ENCODE measurements around the gene GRIK4. TPM values are rescaled to one million over a fixed set of nuclear protein-coding genes. Genes with fewer than 3 reads are reported as not detected.

The GRIK4 gene
- polyA plus RNA-seq, 1 donor from 2014 or later: 3.4 TPM

DNA sequence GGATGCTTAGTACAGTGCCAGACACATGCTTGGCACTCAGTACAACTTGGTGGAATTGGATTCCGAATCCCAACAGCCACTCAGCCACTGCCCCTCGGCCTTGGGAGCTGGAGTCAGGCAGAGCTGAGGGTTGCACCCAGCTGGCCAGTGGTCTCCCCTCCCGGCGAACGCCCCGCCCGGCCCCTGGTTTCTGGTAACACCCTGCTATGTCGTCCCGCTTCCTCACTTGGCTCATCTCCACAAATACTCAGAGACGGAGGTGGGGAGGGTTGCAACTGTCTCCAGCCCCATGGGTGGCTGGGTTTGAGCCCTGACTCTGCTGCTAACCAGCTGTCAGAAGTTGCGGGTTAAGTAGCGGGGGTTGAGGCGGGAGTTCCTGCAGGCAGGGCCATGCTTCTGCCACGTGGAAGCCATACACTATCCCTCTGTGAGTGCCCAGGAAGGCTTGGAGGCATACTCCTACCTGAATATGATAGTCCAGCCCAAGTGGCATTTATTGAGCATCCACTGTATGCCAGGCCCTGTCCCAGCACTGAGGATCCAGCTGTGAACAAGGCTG lies 67.1 kb downstream of the GRIK4 start:
- Histone ChIP-seq H3K9ac (ENCODE audit: low read length) (no peak overlapping the region), H3K36me3 (ENCODE audit: insufficient read depth, low read length) (no peaks in the 10 kb centered on the region), H2AFZ (ENCODE audit: low read depth, low read length) (no peak overlapping the region), H3K9me3 (ENCODE audit: low read length) (no peaks in the 10 kb centered on the region), H3K4me2 (ENCODE audit: low read length) (no peak overlapping the region), H3K4me3 (ENCODE audit: low read length) (no peak overlapping the region), H3F3A (ENCODE audit: insufficient read depth, low read length, poor library complexity, severe bottlenecking) (no peaks in the 10 kb centered on the region), H3K27me3 (ENCODE audit: insufficient read depth, low read depth, low read length) (no peaks in the 10 kb centered on the region), H3K9me2 (ENCODE audit: insufficient read depth, low read length) (no peaks in the 10 kb centered on the region), H3K79me2 (replicated peaks; ENCODE audit: insufficient read depth, low read length) (no peaks in the 10 kb centered on the region), H3K27ac (ENCODE audit: low read length) (no peak overlapping the region), H4K20me1 (ENCODE audit: insufficient read depth) (no peaks in the 10 kb centered on the region)
- no peak for TF ChIP-seq TAF1 (IDR thresholded peaks at IDR 0.05; ENCODE audit: low read depth)
- no peak for TF ChIP-seq MXI1 (conservative IDR thresholded peaks at IDR 0.05; ENCODE audit: poor library complexity, severe bottlenecking)
- no peak for TF ChIP-seq POLR2AphosphoS5 (IDR thresholded peaks at IDR 0.05)
- no peak for TF ChIP-seq SMC3 (conservative IDR thresholded peaks at IDR 0.05; ENCODE audit: poor library complexity)
- TF ChIP-seq EP300 (conservative IDR thresholded peaks at IDR 0.05; ENCODE audit: poor library complexity, severe bottlenecking): no peak
- TF ChIP-seq EZH2 (IDR thresholded peaks at IDR 0.05; ENCODE audit: borderline replicate concordance, insufficient read depth, low read length, poor library complexity, severe bottlenecking): no peak
- no peak for TF ChIP-seq RAD21 (conservative IDR thresholded peaks at IDR 0.05)
- no peak for TF ChIP-seq REST (IDR thresholded peaks at IDR 0.05; ENCODE audit: borderline replicate concordance)
- TF ChIP-seq, protein P1, sequence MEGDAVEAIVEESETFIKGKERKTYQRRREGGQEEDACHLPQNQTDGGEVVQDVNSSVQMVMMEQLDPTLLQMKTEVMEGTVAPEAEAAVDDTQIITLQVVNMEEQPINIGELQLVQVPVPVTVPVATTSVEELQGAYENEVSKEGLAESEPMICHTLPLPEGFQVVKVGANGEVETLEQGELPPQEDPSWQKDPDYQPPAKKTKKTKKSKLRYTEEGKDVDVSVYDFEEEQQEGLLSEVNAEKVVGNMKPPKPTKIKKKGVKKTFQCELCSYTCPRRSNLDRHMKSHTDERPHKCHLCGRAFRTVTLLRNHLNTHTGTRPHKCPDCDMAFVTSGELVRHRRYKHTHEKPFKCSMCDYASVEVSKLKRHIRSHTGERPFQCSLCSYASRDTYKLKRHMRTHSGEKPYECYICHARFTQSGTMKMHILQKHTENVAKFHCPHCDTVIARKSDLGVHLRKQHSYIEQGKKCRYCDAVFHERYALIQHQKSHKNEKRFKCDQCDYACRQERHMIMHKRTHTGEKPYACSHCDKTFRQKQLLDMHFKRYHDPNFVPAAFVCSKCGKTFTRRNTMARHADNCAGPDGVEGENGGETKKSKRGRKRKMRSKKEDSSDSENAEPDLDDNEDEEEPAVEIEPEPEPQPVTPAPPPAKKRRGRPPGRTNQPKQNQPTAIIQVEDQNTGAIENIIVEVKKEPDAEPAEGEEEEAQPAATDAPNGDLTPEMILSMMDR (IDR thresholded peaks at IDR 0.05; ENCODE audit: poor library complexity, severe bottlenecking): no peak

GRCh38 chr11:120579611-120580031 lies 68.1 kb downstream of the GRIK4 start:
- H3K36me3 ChIP-seq (ENCODE audit: insufficient read depth, low read length): no peaks in the 10 kb centered on the region

More at GRCh38 chr11:120579611-120580031, 68.1 kb downstream of the GRIK4 start:
- no peak overlapping the region for H3K27ac ChIP-seq (ENCODE audit: low read length)
- no peaks in the 10 kb centered on the region for H3K9me3 ChIP-seq (ENCODE audit: low read length)
- no peaks in the 10 kb centered on the region for H4K20me1 ChIP-seq (ENCODE audit: insufficient read depth)
- H2AFZ ChIP-seq (ENCODE audit: low read depth, low read length): no peak overlapping the region
- H3F3A ChIP-seq (ENCODE audit: insufficient read depth, low read length, poor library complexity, severe bottlenecking): no peaks in the 10 kb centered on the region
- H3K4me2 ChIP-seq (ENCODE audit: low read length): no peak overlapping the region
- no peak overlapping the region for H3K9ac ChIP-seq (ENCODE audit: low read length)
- H3K9me2 ChIP-seq (ENCODE audit: insufficient read depth, low read length): no peaks in the 10 kb centered on the region
- H3K27me3 ChIP-seq (ENCODE audit: insufficient read depth, low read depth, low read length): no peaks in the 10 kb centered on the region
- TF ChIP-seq RAD21 (conservative IDR thresholded peaks at IDR 0.05) (no peak), EZH2 (IDR thresholded peaks at IDR 0.05; ENCODE audit: borderline replicate concordance, insufficient read depth, low read length, poor library complexity, severe bottlenecking) (no peak), MXI1 (conservative IDR thresholded peaks at IDR 0.05; ENCODE audit: poor library complexity, severe bottlenecking) (no peak), TAF1 (IDR thresholded peaks at IDR 0.05; ENCODE audit: low read depth) (no peak), SMC3 (conservative IDR thresholded peaks at IDR 0.05; ENCODE audit: poor library complexity) (no peak), POLR2AphosphoS5 (IDR thresholded peaks at IDR 0.05) (no peak), REST (IDR thresholded peaks at IDR 0.05; ENCODE audit: borderline replicate concordance) (no peak), EP300 (conservative IDR thresholded peaks at IDR 0.05; ENCODE audit: poor library complexity, severe bottlenecking) (no peak)
- TF ChIP-seq, protein P1 (IDR thresholded peaks at IDR 0.05; ENCODE audit: poor library complexity, severe bottlenecking): no peak
- H3K4me3 ChIP-seq (ENCODE audit: low read length): no peak overlapping the region
- no peaks in the 10 kb centered on the region for H3K79me2 ChIP-seq (replicated peaks; ENCODE audit: insufficient read depth, low read length)

Data from neural cell (in vitro differentiated cells).